Lower leg skin (tissue), 4 donors: ENCODE measurements around the gene MUC5AC. TPM values are rescaled to one million over a fixed set of nuclear protein-coding genes. Genes with fewer than 3 reads are reported as not detected.
"Not testable (repeated sequence)": the region's sequence is repeated elsewhere in the genome, so short reads cannot be mapped to it uniquely, and the experiment has no call there.

Experiments used
- DNase-seq, 2 donors: peaks; one replicate each; pipeline ENCODE4 v3.0.0-alpha.2; 2019; ENCODE audit warnings: low spot score in 2 of 2
- H3K4me3 ChIP-seq: fragments of 200-600 bp; sonication (generic); 2 replicates; pipeline ENCODE4 v1.5.1; 2017; ENCODE audit warnings: mild to moderate bottlenecking, low read depth; ENCODE audit not compliant: poor library complexity, severe bottlenecking
- CTCF ChIP-seq, 3 donors: fragments of 450-650 bp; IDR thresholded peaks; one replicate each; pipeline ENCODE4 v1.5.1; 2016; ENCODE audit warnings: antibody characterized with exemption in 3 of 3, mild to moderate bottlenecking in 3 of 3, moderate library complexity in 2 of 3
- POLR2A ChIP-seq, 2 donors: fragments of 450-650 bp; IDR thresholded peaks; one replicate each; pipeline ENCODE4 v1.6.1; 2016 to 2017; ENCODE audit warnings: antibody characterized with exemption in 2 of 2, mild to moderate bottlenecking in 1 of 2, moderate library complexity in 1 of 2
- WGBS, 2 donors: methylation state at CpG; one replicate each; pipeline ENCODE4 v1.1.5; 2018; 5-methylcytosine and 5-hydroxymethylcytosine counted together
- intact Hi-C: fragments of 100-400 bp; cut with DNase I; formaldehyde crosslinking; loops from one replicate; pipeline ENCODE4 v1.15.0; 2023; ENCODE audit warnings: low total_unique reads
- total RNA-seq, 4 donors: library from RNA; depleted of rRNA; stranded (reverse); fragments of >200 nt; gene quantifications; one replicate each; pipeline ENCODE4 v1.1.0, GENCODE V29; 2016

Gene MUC5AC
- total RNA-seq, 4 donors from 2014 or later = 0.02 to 0.04 (median 0.03) TPM; not detected in 1

- DNase-seq = no peak
- no peak overlapping the region for H3K4me3 ChIP-seq
- intact Hi-C loops = no loop called here
- TF ChIP-seq POLR2A (IDR thresholded peaks at IDR 0.05) (no peak), CTCF (IDR thresholded peaks at IDR 0.05) (no peak)
- 72 to 80% methylated on average over 5 to 10 of the region's 10 CpGs for WGBS, 2 donors
Observed at GRCh38 chr11:1111545-1112212, 46.1 kb upstream of the MUC5AC start.

GRCh38 chr11:1112351-1113191 is 45.2 kb upstream of the MUC5AC start:
- WGBS, 2 donors = 90 to 91% methylated on average over 10 to 13 of the region's 14 CpGs
- no peak overlapping the region for H3K4me3 ChIP-seq
- DNase-seq = no peak
- intact Hi-C loops = no loop called here
- no peak for TF ChIP-seq POLR2A (IDR thresholded peaks at IDR 0.05)
- no peak for TF ChIP-seq CTCF (IDR thresholded peaks at IDR 0.05)

GRCh38 chr11:1113405-1114201 is 44.1 kb upstream of the MUC5AC start:
- no peak for DNase-seq
- no peak for TF ChIP-seq CTCF (IDR thresholded peaks at IDR 0.05)
- TF ChIP-seq POLR2A (IDR thresholded peaks at IDR 0.05) = no peak
- H3K4me3 ChIP-seq = no peak overlapping the region
- intact Hi-C loops = no loop called here
- 78 to 90% methylated on average over 20 to 25 of the region's 36 CpGs for WGBS, 2 donors

GRCh38 chr11:1115292-1115691 is 42.5 kb upstream of the MUC5AC start:
- intact Hi-C loops, H3K4me3 ChIP-seq: not testable (repeated sequence)
- DNase-seq = peak in 1 of 2 donors; percentile 25
- WGBS, 2 donors = 86 to 91% methylated on average over 6 of the region's 6 CpGs

GRCh38 chr11:1116104-1116503 is 41.6 kb upstream of the MUC5AC start:
- intact Hi-C loops = no loop called here
- DNase-seq = peak in 1 of 2 donors; percentile 62
- 83 to 94% methylated on average over 12 of the region's 12 CpGs for WGBS, 2 donors
- H3K4me3 ChIP-seq = no peak overlapping the region
- no peak for TF ChIP-seq CTCF (IDR thresholded peaks at IDR 0.05)
